Cerebellar cortex (tissue), 1 donor: ENCODE results near the gene AIRE.
"Not testable (repeated sequence)": the region's sequence is repeated elsewhere in the genome, so short reads cannot be mapped to it uniquely, and the experiment has no call there.

Experiments
- DNase-seq: peaks from one replicate; pipeline ENCODE4 v3.0.0-alpha.2; 2015; ENCODE audit warnings: low spot score

Gene AIRE

GRCh38 chr21:44285138-44285992, at the start of gene AIRE:
Gene AIRE (plus strand): TSS chr21:44285876. CDS start chr21:44286007, 131 bp downstream.
- DNase-seq, result no peak

GRCh38 chr21:44240353-44240752, 45.3 kb upstream of the AIRE start:
- not testable (repeated sequence) for DNase-seq

- not testable (repeated sequence) for DNase-seq
Observed at GRCh38 chr21:44240842-44241241, 44.8 kb upstream of the AIRE start, which contains the start of gene ICOSLG. Gene ICOSLG (minus strand): TSS chr21:44240943. CDS start chr21:44240817, 126 bp downstream.

GRCh38 chr21:44241281-44241680, 44.4 kb upstream of the AIRE start:
- DNase-seq, result not testable (repeated sequence)

GRCh38 chr21:44243980-44244379, 41.7 kb upstream of the AIRE start:
- not testable (repeated sequence) for DNase-seq

- not testable (repeated sequence) for DNase-seq
Observed at GRCh38 chr21:44247904-44248303, 37.8 kb upstream of the AIRE start.

GRCh38 chr21:44249204-44250037, 36.3 kb upstream of the AIRE start:
- DNase-seq, result not testable (repeated sequence)

- DNase-seq, result no peak
Observed at GRCh38 chr21:44253832-44254710, 31.6 kb upstream of the AIRE start.

- no peak for DNase-seq
Observed at GRCh38 chr21:44255511-44255981, 30.1 kb upstream of the AIRE start.

GRCh38 chr21:44258056-44258725, 27.5 kb upstream of the AIRE start:
- DNase-seq, result no peak

- DNase-seq, result no peak
Observed at GRCh38 chr21:44259082-44259705, 26.5 kb upstream of the AIRE start.

- no peak for DNase-seq
Observed at GRCh38 chr21:44260066-44260465, 25.6 kb upstream of the AIRE start.

- DNase-seq, result no peak
Observed at GRCh38 chr21:44260791-44261631, 24.7 kb upstream of the AIRE start.

GRCh38 chr21:44261675-44262295, 23.9 kb upstream of the AIRE start, which contains the start of gene DNMT3L:
Gene DNMT3L (minus strand): TSS chr21:44261897. CDS start chr21:44261259, 638 bp downstream.
- no peak for DNase-seq

- DNase-seq, result no peak
Observed at GRCh38 chr21:44262338-44263056, 23.2 kb upstream of the AIRE start.

- no peak for DNase-seq
Observed at GRCh38 chr21:44263221-44263760, 22.4 kb upstream of the AIRE start.

GRCh38 chr21:44263768-44264167, 21.9 kb upstream of the AIRE start:
- no peak for DNase-seq

GRCh38 chr21:44265734-44266270, 19.9 kb upstream of the AIRE start:
- no peak for DNase-seq
